Measurements from ENCODE around the gene SPNS3. TPM values are rescaled to one million over a fixed set of nuclear protein-coding genes. Genes with fewer than 3 reads are reported as not detected.

SPNS3 gene
- polyA plus RNA-seq, 1 of the 3 experiments (the other 2 are of a cell fraction) = 0.05 TPM

DNA sequence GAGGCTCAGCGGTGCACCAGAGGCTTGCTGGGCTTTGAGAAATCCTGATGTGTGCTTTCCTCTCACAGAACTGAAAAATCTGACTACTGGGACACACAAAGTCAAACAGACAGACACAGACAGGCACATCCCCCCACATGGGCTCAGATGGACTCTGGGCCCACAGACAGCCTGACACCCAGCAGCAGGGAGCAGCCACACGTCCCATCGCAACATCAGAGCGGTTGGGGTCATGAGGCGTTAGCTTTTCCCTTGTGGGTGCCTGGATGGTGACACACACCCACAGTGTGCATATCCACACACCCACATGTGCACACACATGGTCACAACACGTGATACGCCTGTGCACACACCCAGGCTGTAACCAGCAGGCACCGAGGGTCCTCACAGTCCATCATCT, 6.3 kb downstream of the SPNS3 start:
- Histone ChIP-seq H3K4me1 (ENCODE audit: control insufficient read depth in 1 of 2, insufficient read depth in 2 of 2, low read depth in 1 of 2, low read length in 1 of 2) (peaks cover 0 to 16% of the 10 kb centered on the region in 2 experiments; a peak in 1 of 4 replicates), H3K27ac (ENCODE audit: low read depth in 2 of 2, low read length in 1 of 2) (no peak overlapping the region), H2AFZ (ENCODE audit: low read depth) (no peak overlapping the region), H3F3A (replicated peaks; ENCODE audit: insufficient read depth) (no peaks in the 10 kb centered on the region), H4K20me1 (ENCODE audit: insufficient read depth) (no peaks in the 10 kb centered on the region), H3K79me2 (ENCODE audit: insufficient read depth) (no peaks in the 10 kb centered on the region), H3K4me2 (no peak overlapping the region), H3K4me3 (ENCODE audit: low read depth in 2 of 2, low read length in 1 of 2) (no peak overlapping the region), H3K9me2 (no peaks in the 10 kb centered on the region), H3K27me3 (ENCODE audit: insufficient read depth) (no peaks in the 10 kb centered on the region), H3K36me3 (replicated peaks in 1 of 2; ENCODE audit: control insufficient read depth in 1 of 2, insufficient read depth in 2 of 2, low read length in 1 of 2) (no peaks in the 10 kb centered on the region), H3K9ac (no peak overlapping the region), H3K9me3 (no peaks in the 10 kb centered on the region)
- no peak for TF ChIP-seq MAX (IDR thresholded peaks at IDR 0.05; ENCODE audit: low read depth)
- no peak for TF ChIP-seq TAF1 (IDR thresholded peaks at IDR 0.05; ENCODE audit: borderline replicate concordance, low read depth, low read length)
- TF ChIP-seq MXI1 (IDR thresholded peaks at IDR 0.05; ENCODE audit: low read depth, low read length) = no peak
- TF ChIP-seq FOXJ3 (CRISPR knock-in tag; IDR thresholded peaks at IDR 0.05) = no peak
- no peak for TF ChIP-seq ELF1 (IDR thresholded peaks at IDR 0.05)
- TF ChIP-seq RAD21 (IDR thresholded peaks at IDR 0.05; ENCODE audit: low read length) = no peak
- no peak for TF ChIP-seq CHD2 (IDR thresholded peaks at IDR 0.05; ENCODE audit: low read length, partially characterized antibody)
- POLR2A ChIA-PET = no interaction called here
- CTCF ChIA-PET = interaction anchor here (1.6 kb wide), 1 partner anchor 702 kb away, joined by 4 read pairs; no protein-coding TSS in a partner anchor
- WGBS (ENCODE audit: low lambda C conversion rate) = 95% methylated on average over 5 of the region's 8 CpGs
- peak; percentile 24 for DNase-seq

- WGBS (ENCODE audit: low lambda C conversion rate) = 39% methylated on average over 16 of the region's 16 CpGs
- TF ChIP-seq, protein P1, sequence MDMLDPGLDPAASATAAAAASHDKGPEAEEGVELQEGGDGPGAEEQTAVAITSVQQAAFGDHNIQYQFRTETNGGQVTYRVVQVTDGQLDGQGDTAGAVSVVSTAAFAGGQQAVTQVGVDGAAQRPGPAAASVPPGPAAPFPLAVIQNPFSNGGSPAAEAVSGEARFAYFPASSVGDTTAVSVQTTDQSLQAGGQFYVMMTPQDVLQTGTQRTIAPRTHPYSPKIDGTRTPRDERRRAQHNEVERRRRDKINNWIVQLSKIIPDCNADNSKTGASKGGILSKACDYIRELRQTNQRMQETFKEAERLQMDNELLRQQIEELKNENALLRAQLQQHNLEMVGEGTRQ (IDR thresholded peaks at IDR 0.05; ENCODE audit: borderline replicate concordance, low read depth, low read length) = no peak
- peak in 1 of 2 experiments; percentile 52; a peak in 1 of 4 replicates for TF ChIP-seq EP300 (IDR thresholded peaks at IDR 0.05; ENCODE audit: borderline replicate concordance in 1 of 2, low read depth in 1 of 2, low read length in 1 of 2)
- TF ChIP-seq RCOR1 (IDR thresholded peaks at IDR 0.05; ENCODE audit: low read length) = peak; percentile 96
- TF ChIP-seq FOXJ3 (CRISPR knock-in tag; IDR thresholded peaks at IDR 0.05) = no peak
- TF ChIP-seq, protein P2, sequence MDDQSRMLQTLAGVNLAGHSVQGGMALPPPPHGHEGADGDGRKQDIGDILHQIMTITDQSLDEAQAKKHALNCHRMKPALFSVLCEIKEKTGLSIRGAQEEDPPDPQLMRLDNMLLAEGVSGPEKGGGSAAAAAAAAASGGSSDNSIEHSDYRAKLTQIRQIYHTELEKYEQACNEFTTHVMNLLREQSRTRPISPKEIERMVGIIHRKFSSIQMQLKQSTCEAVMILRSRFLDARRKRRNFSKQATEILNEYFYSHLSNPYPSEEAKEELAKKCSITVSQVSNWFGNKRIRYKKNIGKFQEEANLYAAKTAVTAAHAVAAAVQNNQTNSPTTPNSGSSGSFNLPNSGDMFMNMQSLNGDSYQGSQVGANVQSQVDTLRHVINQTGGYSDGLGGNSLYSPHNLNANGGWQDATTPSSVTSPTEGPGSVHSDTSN (IDR thresholded peaks at IDR 0.05) = no peak
- peak; percentile 95 for TF ChIP-seq GATA2 (CRISPR knock-in tag; IDR thresholded peaks at IDR 0.05)
- 0 out of 2 replicates have a peak, but pooled peaks have one; percentile 8 for TF ChIP-seq RAD21 (IDR thresholded peaks at IDR 0.05; ENCODE audit: low read length)
- peak; percentile 48 for TF ChIP-seq CHD2 (IDR thresholded peaks at IDR 0.05; ENCODE audit: low read length, partially characterized antibody)
- H3K4me1 ChIP-seq (ENCODE audit: control insufficient read depth in 1 of 2, insufficient read depth in 2 of 2, low read depth in 1 of 2, low read length in 1 of 2) = peaks cover 0 to 18% of the 10 kb centered on the region in 2 experiments; a peak in 1 of 4 replicates
- H2AFZ ChIP-seq (ENCODE audit: low read depth) = no peak overlapping the region
- ChIA-PET CTCF (interaction anchor here (0.6 to 1.6 kb wide), 4 partner anchors 20 to 703 kb away, joined by 3 to 4 read pairs (median 4); no protein-coding TSS in a partner anchor), POLR2A (no interaction called here)
- no peaks in the 10 kb centered on the region for H3F3A ChIP-seq (replicated peaks; ENCODE audit: insufficient read depth)
- no peaks in the 10 kb centered on the region for H3K9me3 ChIP-seq
- no peaks in the 10 kb centered on the region for H3K36me3 ChIP-seq (replicated peaks in 1 of 2; ENCODE audit: control insufficient read depth in 1 of 2, insufficient read depth in 2 of 2, low read length in 1 of 2)
- peak; percentile 70 for DNase-seq
- H3K4me2 ChIP-seq = no peak overlapping the region
- no peaks in the 10 kb centered on the region for H4K20me1 ChIP-seq (ENCODE audit: insufficient read depth)
- no peak overlapping the region for H3K27ac ChIP-seq (ENCODE audit: low read depth in 2 of 2, low read length in 1 of 2)
- no peaks in the 10 kb centered on the region for H3K79me2 ChIP-seq (ENCODE audit: insufficient read depth)
- H3K9me2 ChIP-seq = no peaks in the 10 kb centered on the region
- no peak overlapping the region for H3K9ac ChIP-seq
- no peaks in the 10 kb centered on the region for H3K27me3 ChIP-seq (ENCODE audit: insufficient read depth)
- no peak overlapping the region for H3K4me3 ChIP-seq (ENCODE audit: low read depth in 2 of 2, low read length in 1 of 2)
Measured at GRCh38 chr17:4440690-4441686, 7.2 kb downstream of the SPNS3 start.
